HCT116 (cell line): ENCODE measurements around the gene RPP21.

ENCODE experiments used
- CEBPB ChIP-seq: IDR thresholded peaks from 2 replicates; pipeline ENCODE4 v1.6.1; 2012; ENCODE audit warnings: low read depth
- ELF1 ChIP-seq: IDR thresholded peaks from 2 replicates; pipeline ENCODE4 v1.6.1; 2012; ENCODE audit warnings: low read depth, borderline replicate concordance
- EZH2 ChIP-seq: fragments of 200-600 bp; sonication (generic); IDR thresholded peaks from 2 replicates; pipeline ENCODE4 v1.6.1; 2017; ENCODE audit warnings: antibody characterized with exemption, mixed run types
- EZH2phosphoT487 ChIP-seq: fragments of 200-600 bp; IDR thresholded peaks from 2 replicates; pipeline ENCODE4 v1.6.1; 2018; ENCODE audit warnings: antibody characterized with exemption, borderline replicate concordance
- JUND ChIP-seq: IDR thresholded peaks from 2 replicates; pipeline ENCODE4 v1.6.1; 2012
- POLR2A ChIP-seq: IDR thresholded peaks from 2 replicates; pipeline ENCODE4 v1.7.0; 2011; ENCODE audit warnings: borderline replicate concordance; ENCODE audit not compliant: insufficient read depth, insufficient read length; ENCODE audit errors: extremely low read depth
- POLR2AphosphoS5 ChIP-seq: IDR thresholded peaks from 2 replicates; pipeline ENCODE4 v1.6.1; 2011; ENCODE audit warnings: mild to moderate bottlenecking, low read depth, low read length, moderate library complexity
- SIN3A ChIP-seq: IDR thresholded peaks from 2 replicates; pipeline ENCODE4 v1.6.1; 2012; ENCODE audit warnings: low read depth
- SRF ChIP-seq: IDR thresholded peaks from 2 replicates; pipeline ENCODE4 v1.6.1; 2012; ENCODE audit warnings: low read depth
- ZNF274 ChIP-seq: fragments of 200-500 bp; sonication (Bioruptor generic); IDR thresholded peaks from 2 replicates; pipeline ENCODE4 v1.6.1; 2014; ENCODE audit warnings: mild to moderate bottlenecking, low read depth, low read length, inconsistent platforms
- TF ChIP-seq, protein P1 (sequence below): IDR thresholded peaks from 2 replicates; pipeline ENCODE4 v1.6.1; 2012
- TF ChIP-seq, protein P2 (sequence below), 3 experiments: fragments of 200-600 bp in 1 of 3; sonication (generic) in 1 of 3; IDR thresholded peaks in 2 of 3; conservative IDR thresholded peaks in 1 of 3; 2 replicates each; pipeline ENCODE4 v1.5.1; 2012 to 2017; ENCODE audit warnings: low read depth in 2 of 3, low read length in 2 of 3, antibody characterized with exemption in 1 of 3, borderline replicate concordance in 1 of 3, control low read depth in 1 of 3, mild to moderate bottlenecking in 1 of 3, mixed read lengths in 1 of 3, mixed run types in 1 of 3, moderate library complexity in 1 of 3; ENCODE audit not compliant: insufficient read depth in 1 of 3

DNA sequence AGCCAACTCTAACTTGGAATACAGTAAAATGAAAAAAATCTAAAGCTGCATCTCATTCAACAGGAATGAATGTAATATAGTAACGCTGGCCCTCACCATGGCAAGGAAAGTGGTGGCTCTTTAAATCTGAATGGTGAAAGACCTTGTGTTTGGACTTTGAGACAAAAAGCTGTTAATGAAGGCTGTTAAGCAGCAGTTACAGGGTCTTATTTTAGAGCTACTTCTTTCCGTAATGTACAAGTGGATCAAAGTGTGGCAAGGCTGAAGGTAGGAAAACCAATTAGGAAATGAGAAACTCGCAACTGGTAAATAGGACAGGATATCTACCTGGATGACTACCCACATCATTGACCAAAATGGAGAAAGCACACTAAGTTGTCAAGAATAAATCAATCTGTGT lies 29.8 kb upstream of the RPP21 start:
- TF ChIP-seq, protein P1, sequence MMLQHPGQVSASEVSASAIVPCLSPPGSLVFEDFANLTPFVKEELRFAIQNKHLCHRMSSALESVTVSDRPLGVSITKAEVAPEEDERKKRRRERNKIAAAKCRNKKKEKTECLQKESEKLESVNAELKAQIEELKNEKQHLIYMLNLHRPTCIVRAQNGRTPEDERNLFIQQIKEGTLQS = no peak
- TF ChIP-seq POLR2A (no peak), SIN3A (no peak), ZNF274 (no peak), EZH2 (no peak), SRF (no peak), CEBPB (no peak), ELF1 (no peak), JUND (no peak), POLR2AphosphoS5 (no peak), EZH2phosphoT487 (no peak)
- TF ChIP-seq, protein P2, sequence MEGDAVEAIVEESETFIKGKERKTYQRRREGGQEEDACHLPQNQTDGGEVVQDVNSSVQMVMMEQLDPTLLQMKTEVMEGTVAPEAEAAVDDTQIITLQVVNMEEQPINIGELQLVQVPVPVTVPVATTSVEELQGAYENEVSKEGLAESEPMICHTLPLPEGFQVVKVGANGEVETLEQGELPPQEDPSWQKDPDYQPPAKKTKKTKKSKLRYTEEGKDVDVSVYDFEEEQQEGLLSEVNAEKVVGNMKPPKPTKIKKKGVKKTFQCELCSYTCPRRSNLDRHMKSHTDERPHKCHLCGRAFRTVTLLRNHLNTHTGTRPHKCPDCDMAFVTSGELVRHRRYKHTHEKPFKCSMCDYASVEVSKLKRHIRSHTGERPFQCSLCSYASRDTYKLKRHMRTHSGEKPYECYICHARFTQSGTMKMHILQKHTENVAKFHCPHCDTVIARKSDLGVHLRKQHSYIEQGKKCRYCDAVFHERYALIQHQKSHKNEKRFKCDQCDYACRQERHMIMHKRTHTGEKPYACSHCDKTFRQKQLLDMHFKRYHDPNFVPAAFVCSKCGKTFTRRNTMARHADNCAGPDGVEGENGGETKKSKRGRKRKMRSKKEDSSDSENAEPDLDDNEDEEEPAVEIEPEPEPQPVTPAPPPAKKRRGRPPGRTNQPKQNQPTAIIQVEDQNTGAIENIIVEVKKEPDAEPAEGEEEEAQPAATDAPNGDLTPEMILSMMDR (IDR thresholded peaks at IDR 0.05 in 2 of 3, conservative IDR thresholded peaks at IDR 0.05 in 1 of 3; ENCODE audit: borderline replicate concordance in 1 of 3, insufficient read depth in 1 of 3, low read depth in 2 of 3, low read length in 2 of 3) = no peak
